Osteoblast (primary cell): ENCODE data around the gene PSMA5. TPM values are rescaled to one million over a fixed set of nuclear protein-coding genes. Genes with fewer than 3 reads are reported as not detected.
A peak's percentile ranks its signal among the peaks of the same experiment; 100 is the strongest.
"Not testable (repeated sequence)": the region's sequence is repeated elsewhere in the genome, so short reads cannot be mapped to it uniquely, and the experiment has no call there.

Experiments
- DNase-seq: peaks from one replicate; pipeline ENCODE4 v3.0.0; 2011; ENCODE audit warnings: low spot score, mixed read lengths; ENCODE audit not compliant: insufficient read length; ENCODE audit errors: missing footprints
- H2AFZ ChIP-seq: 2 replicates; pipeline ENCODE4 v1.6.0; 2011; ENCODE audit warnings: mild to moderate bottlenecking, low read length
- H3K27ac ChIP-seq: 2 replicates; pipeline ENCODE4 v1.5.1; 2011; ENCODE audit warnings: mild to moderate bottlenecking, low read depth, low read length, moderate library complexity
- H3K27me3 ChIP-seq: 2 replicates; pipeline ENCODE4 v1.6.0; 2012; ENCODE audit warnings: mild to moderate bottlenecking, control low read depth, inconsistent platforms, low read length, moderate library complexity; ENCODE audit not compliant: insufficient read depth
- H3K36me3 ChIP-seq: 2 replicates; pipeline ENCODE4 v1.5.1; 2011; ENCODE audit warnings: mild to moderate bottlenecking, low read length, control low read depth, moderate library complexity; ENCODE audit not compliant: insufficient read depth
- H3K4me1 ChIP-seq: 2 replicates; pipeline ENCODE4 v1.5.1; 2011; ENCODE audit warnings: mild to moderate bottlenecking, low read length, control low read depth, moderate library complexity; ENCODE audit not compliant: insufficient read depth
- H3K4me2 ChIP-seq: 2 replicates; pipeline ENCODE4 v1.6.0; 2011; ENCODE audit warnings: mild to moderate bottlenecking, low read length; ENCODE audit not compliant: insufficient read depth
- H3K4me3 ChIP-seq: fragments of 200-600 bp; sonication (generic); 3 replicates; pipeline ENCODE4 v1.5.1; 2012; ENCODE audit warnings: mild to moderate bottlenecking, low read length, inconsistent platforms; ENCODE audit not compliant: insufficient read depth
- H3K79me2 ChIP-seq: 2 replicates; pipeline ENCODE4 v1.6.0; 2012; ENCODE audit warnings: mild to moderate bottlenecking, low read length, control low read depth, inconsistent platforms; ENCODE audit not compliant: insufficient read depth
- H3K9me3 ChIP-seq: 2 replicates; pipeline ENCODE4 v1.5.1; 2011; ENCODE audit warnings: low read depth, low read length, control low read depth
- H4K20me1 ChIP-seq: 2 replicates; pipeline ENCODE4 v1.6.0; 2012; ENCODE audit warnings: mild to moderate bottlenecking, low read length, control low read depth; ENCODE audit not compliant: insufficient read depth
- CTCF ChIP-seq: IDR thresholded peaks from 2 replicates; pipeline ENCODE4 v1.5.1; 2011; ENCODE audit warnings: mild to moderate bottlenecking, low read depth, low read length, moderate library complexity; ENCODE audit errors: extremely low read depth
- total RNA-seq: library from RNA; depleted of rRNA; stranded (reverse); fragments of >200 nt; gene quantifications from 2 replicates; pipeline ENCODE4 v1.2.3, GENCODE V29; 2012

The PSMA5 gene
- total RNA-seq, result 41.5 and 45.6 TPM in 2 replicates

GRCh38 chr1:109426281-109427170, at the start of gene PSMA5:
TSS of gene PSMA5 (minus strand) at chr1:109426448. CDS start at chr1:109426330, 118 bp downstream.
- H2AFZ ChIP-seq, result peak within 1 kb of the TSS; percentile 86
- peak within 1 kb of the TSS; percentile 95 for H3K4me2 ChIP-seq
- peaks cover 3% of the 10 kb centered on the region for H3K36me3 ChIP-seq
- no peaks in the 10 kb centered on the region for H3K9me3 ChIP-seq
- peak; percentile 96 for DNase-seq
- H3K27ac ChIP-seq, result peak within 1 kb of the TSS; percentile 88
- peaks cover 54% of the 10 kb centered on the region for H3K79me2 ChIP-seq
- H3K27me3 ChIP-seq, result no peaks in the 10 kb centered on the region
- no peak for TF ChIP-seq CTCF
- peak within 1 kb of the TSS; percentile 81 for H3K4me3 ChIP-seq
- peaks cover 25% of the 10 kb centered on the region for H3K4me1 ChIP-seq
- peaks cover 14% of the 10 kb centered on the region for H4K20me1 ChIP-seq

GRCh38 chr1:109475261-109475660, 49.0 kb upstream of the PSMA5 start:
- TF ChIP-seq CTCF, result no peak
- Histone ChIP-seq H3K27me3 (peaks cover 24% of the 10 kb centered on the region), H2AFZ (no peak overlapping the region)

GRCh38 chr1:109474697-109475096, 48.4 kb upstream of the PSMA5 start:
- Histone ChIP-seq H2AFZ (no peak overlapping the region), H3K4me3 (no peak overlapping the region), H4K20me1 (no peaks in the 10 kb centered on the region), H3K4me1 (no peaks in the 10 kb centered on the region), H3K4me2 (no peak overlapping the region), H3K36me3 (no peaks in the 10 kb centered on the region), H3K9me3 (no peaks in the 10 kb centered on the region), H3K27ac (no peak overlapping the region), H3K79me2 (no peaks in the 10 kb centered on the region), H3K27me3 (peaks cover 26% of the 10 kb centered on the region)
- peak; percentile 38 for DNase-seq
- no peak for TF ChIP-seq CTCF

More at GRCh38 chr1:109475261-109475660, 49.0 kb upstream of the PSMA5 start:
- no peak overlapping the region for H3K4me2 ChIP-seq
- H3K79me2 ChIP-seq, result no peaks in the 10 kb centered on the region
- H3K27ac ChIP-seq, result no peak overlapping the region
- DNase-seq, result peak; percentile 26
- H3K4me3 ChIP-seq, result no peak overlapping the region
- H3K4me1 ChIP-seq, result no peaks in the 10 kb centered on the region
- H4K20me1 ChIP-seq, result no peaks in the 10 kb centered on the region
- H3K9me3 ChIP-seq, result no peaks in the 10 kb centered on the region
- H3K36me3 ChIP-seq, result no peaks in the 10 kb centered on the region

DNA sequence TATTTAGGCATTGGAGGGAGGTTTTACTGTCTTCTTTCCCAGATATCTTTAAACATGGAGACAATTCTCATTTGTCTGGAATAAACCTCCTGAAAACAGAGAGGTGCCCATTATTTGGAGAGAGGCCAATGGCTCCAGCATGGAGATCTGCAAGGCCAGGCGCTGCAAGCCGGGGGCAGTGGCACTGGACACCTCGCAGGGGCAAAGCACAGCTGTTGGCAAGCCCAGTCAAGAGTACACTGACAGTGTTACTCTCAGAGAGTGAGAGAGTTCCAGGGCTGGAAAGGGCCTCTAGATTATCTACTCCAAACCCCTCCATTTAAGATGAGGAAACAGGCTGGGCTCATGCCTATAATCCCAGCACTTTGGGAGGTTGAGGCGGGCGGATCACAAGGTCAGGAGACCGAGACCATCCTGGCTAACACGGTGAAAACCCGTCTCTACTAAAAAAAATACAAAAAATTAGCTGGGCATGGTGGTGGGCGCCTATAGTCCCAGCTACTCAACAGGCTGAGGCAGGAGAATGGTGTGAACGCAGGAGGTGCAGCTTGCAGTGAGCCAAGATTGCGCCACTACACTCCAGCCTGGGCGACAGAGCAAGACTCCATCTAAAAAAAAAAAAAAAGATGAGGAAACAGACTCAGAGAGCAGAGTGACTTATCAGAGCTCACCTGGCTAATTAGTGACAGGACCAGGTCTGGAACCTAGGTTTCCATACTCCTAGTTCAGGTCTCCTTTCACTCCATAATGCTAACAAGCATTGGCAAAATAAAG, 47.2 kb upstream of the PSMA5 start:
- peak; percentile 54 for DNase-seq
- H3K27ac ChIP-seq, H3K79me2 ChIP-seq, H3K4me3 ChIP-seq, H4K20me1 ChIP-seq, H2AFZ ChIP-seq, H3K36me3 ChIP-seq, H3K4me1 ChIP-seq, H3K9me3 ChIP-seq, H3K4me2 ChIP-seq: not testable (repeated sequence)
- H3K27me3 ChIP-seq, result peaks cover 35% of the 10 kb centered on the region
